SK-N-SH treated with all-trans-retinoic acid at 6 μM for 48 hours (cell line): Measurements from ENCODE around the gene WWC2.

Source experiments
- ARNTL ChIP-seq: fragments of 450-650 bp; formaldehyde crosslinking; IDR thresholded peaks from 2 replicates; pipeline ENCODE4 v1.5.0; 2020; ENCODE audit warnings: low read depth, mild to moderate bottlenecking, moderate library complexity, borderline replicate concordance
- CSDC2 ChIP-seq: fragments of 250-450 bp; sonication (Bioruptor Pico); IDR thresholded peaks from 2 replicates; pipeline ENCODE4 v1.5.0; 2020; ENCODE audit warnings: mild to moderate bottlenecking, moderate library complexity
- OSR1 ChIP-seq: fragments of 250-450 bp; sonication (Bioruptor Pico); IDR thresholded peaks from 2 replicates; pipeline ENCODE4 v1.8.0; 2022; ENCODE audit warnings: moderate library complexity, mild to moderate bottlenecking, inconsistent platforms
- RARB ChIP-seq: fragments of 250-450 bp; sonication (Bioruptor Pico); IDR thresholded peaks from 2 replicates; pipeline ENCODE4 v1.8.0; 2021; ENCODE audit warnings: mild to moderate bottlenecking, moderate library complexity
- TCF4 ChIP-seq: fragments of 250-450 bp; sonication (Bioruptor Pico); IDR thresholded peaks from 2 replicates; pipeline ENCODE4 v1.8.0; 2021; ENCODE audit warnings: mild to moderate bottlenecking, moderate library complexity, borderline replicate concordance
- ZNF70 ChIP-seq: fragments of 450-650 bp; formaldehyde crosslinking; IDR thresholded peaks from 2 replicates; pipeline ENCODE4 v1.5.0; 2020; ENCODE audit warnings: mild to moderate bottlenecking, moderate library complexity
- ZNF8 ChIP-seq: fragments of 450-650 bp; formaldehyde crosslinking; IDR thresholded peaks from 2 replicates; pipeline ENCODE4 v1.5.0; 2020; ENCODE audit warnings: mild to moderate bottlenecking, moderate library complexity
- TF ChIP-seq, protein P1 (sequence below): fragments of 250-450 bp; sonication (Bioruptor Pico); IDR thresholded peaks from 2 replicates; pipeline ENCODE4 v1.8.0; 2020; ENCODE audit warnings: mild to moderate bottlenecking, moderate library complexity, borderline replicate concordance
- TF ChIP-seq, protein P2 (sequence below): fragments of 250-450 bp; sonication (Bioruptor Pico); IDR thresholded peaks from 2 replicates; pipeline ENCODE4 v1.5.1; 2020; ENCODE audit warnings: low read depth, mild to moderate bottlenecking, moderate library complexity
- TF ChIP-seq, protein P3 (sequence below): fragments of 250-450 bp; sonication (Bioruptor Pico); IDR thresholded peaks from 2 replicates; pipeline ENCODE4 v1.5.1; 2021; ENCODE audit warnings: mild to moderate bottlenecking, moderate library complexity
- TF ChIP-seq, protein P4 (sequence below): fragments of 250-450 bp; sonication (Bioruptor Pico); IDR thresholded peaks from 2 replicates; pipeline ENCODE4 v1.5.0; 2020; ENCODE audit warnings: mild to moderate bottlenecking, moderate library complexity

DNA sequence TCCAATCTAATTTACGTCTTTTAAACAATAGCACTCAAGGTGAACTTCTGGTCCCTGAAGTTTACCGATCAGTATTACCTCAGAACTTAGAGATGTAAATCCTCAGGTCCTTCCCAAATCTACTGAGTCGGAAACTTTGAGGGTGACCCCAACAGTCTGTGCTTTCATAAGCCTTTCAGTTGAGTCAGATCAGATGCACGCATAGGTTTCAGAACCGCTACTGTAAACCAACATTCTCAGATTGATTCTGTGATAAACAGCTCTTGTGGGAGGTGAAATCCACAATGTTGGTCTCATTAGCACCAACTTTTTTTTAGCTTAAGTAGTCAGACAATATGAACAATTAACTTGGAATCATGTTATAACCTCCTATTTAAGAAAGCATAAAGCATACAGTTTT lies 86.0 kb downstream of the WWC2 start:
- TF ChIP-seq RARB (no peak), CSDC2 (CRISPR knock-in tag) (no peak), OSR1 (CRISPR knock-in tag) (no peak), ZNF70 (CRISPR knock-in tag) (no peak), ARNTL (CRISPR knock-in tag) (no peak), ZNF8 (CRISPR knock-in tag) (no peak), TCF4 (no peak)
- TF ChIP-seq, protein P1, sequence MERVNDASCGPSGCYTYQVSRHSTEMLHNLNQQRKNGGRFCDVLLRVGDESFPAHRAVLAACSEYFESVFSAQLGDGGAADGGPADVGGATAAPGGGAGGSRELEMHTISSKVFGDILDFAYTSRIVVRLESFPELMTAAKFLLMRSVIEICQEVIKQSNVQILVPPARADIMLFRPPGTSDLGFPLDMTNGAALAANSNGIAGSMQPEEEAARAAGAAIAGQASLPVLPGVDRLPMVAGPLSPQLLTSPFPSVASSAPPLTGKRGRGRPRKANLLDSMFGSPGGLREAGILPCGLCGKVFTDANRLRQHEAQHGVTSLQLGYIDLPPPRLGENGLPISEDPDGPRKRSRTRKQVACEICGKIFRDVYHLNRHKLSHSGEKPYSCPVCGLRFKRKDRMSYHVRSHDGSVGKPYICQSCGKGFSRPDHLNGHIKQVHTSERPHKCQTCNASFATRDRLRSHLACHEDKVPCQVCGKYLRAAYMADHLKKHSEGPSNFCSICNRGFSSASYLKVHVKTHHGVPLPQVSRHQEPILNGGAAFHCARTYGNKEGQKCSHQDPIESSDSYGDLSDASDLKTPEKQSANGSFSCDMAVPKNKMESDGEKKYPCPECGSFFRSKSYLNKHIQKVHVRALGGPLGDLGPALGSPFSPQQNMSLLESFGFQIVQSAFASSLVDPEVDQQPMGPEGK: no peak
- TF ChIP-seq, protein P2, sequence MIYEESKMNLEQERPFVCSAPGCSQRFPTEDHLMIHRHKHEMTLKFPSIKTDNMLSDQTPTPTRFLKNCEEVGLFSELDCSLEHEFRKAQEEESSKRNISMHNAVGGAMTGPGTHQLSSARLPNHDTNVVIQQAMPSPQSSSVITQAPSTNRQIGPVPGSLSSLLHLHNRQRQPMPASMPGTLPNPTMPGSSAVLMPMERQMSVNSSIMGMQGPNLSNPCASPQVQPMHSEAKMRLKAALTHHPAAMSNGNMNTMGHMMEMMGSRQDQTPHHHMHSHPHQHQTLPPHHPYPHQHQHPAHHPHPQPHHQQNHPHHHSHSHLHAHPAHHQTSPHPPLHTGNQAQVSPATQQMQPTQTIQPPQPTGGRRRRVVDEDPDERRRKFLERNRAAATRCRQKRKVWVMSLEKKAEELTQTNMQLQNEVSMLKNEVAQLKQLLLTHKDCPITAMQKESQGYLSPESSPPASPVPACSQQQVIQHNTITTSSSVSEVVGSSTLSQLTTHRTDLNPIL: no peak
- TF ChIP-seq, protein P3, sequence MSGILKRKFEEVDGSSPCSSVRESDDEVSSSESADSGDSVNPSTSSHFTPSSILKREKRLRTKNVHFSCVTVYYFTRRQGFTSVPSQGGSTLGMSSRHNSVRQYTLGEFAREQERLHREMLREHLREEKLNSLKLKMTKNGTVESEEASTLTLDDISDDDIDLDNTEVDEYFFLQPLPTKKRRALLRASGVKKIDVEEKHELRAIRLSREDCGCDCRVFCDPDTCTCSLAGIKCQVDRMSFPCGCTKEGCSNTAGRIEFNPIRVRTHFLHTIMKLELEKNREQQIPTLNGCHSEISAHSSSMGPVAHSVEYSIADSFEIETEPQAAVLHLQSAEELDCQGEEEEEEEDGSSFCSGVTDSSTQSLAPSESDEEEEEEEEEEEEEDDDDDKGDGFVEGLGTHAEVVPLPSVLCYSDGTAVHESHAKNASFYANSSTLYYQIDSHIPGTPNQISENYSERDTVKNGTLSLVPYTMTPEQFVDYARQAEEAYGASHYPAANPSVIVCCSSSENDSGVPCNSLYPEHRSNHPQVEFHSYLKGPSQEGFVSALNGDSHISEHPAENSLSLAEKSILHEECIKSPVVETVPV: no peak
- TF ChIP-seq, protein P4, sequence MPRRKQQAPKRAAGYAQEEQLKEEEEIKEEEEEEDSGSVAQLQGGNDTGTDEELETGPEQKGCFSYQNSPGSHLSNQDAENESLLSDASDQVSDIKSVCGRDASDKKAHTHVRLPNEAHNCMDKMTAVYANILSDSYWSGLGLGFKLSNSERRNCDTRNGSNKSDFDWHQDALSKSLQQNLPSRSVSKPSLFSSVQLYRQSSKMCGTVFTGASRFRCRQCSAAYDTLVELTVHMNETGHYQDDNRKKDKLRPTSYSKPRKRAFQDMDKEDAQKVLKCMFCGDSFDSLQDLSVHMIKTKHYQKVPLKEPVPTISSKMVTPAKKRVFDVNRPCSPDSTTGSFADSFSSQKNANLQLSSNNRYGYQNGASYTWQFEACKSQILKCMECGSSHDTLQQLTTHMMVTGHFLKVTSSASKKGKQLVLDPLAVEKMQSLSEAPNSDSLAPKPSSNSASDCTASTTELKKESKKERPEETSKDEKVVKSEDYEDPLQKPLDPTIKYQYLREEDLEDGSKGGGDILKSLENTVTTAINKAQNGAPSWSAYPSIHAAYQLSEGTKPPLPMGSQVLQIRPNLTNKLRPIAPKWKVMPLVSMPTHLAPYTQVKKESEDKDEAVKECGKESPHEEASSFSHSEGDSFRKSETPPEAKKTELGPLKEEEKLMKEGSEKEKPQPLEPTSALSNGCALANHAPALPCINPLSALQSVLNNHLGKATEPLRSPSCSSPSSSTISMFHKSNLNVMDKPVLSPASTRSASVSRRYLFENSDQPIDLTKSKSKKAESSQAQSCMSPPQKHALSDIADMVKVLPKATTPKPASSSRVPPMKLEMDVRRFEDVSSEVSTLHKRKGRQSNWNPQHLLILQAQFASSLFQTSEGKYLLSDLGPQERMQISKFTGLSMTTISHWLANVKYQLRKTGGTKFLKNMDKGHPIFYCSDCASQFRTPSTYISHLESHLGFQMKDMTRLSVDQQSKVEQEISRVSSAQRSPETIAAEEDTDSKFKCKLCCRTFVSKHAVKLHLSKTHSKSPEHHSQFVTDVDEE (CRISPR knock-in tag): no peak
